OCI-LY1 (cell line): ENCODE data around the gene KRTAP3-3.

Source experiments
- H2AFZ ChIP-seq: fragments of 200-600 bp; sonication (generic), shearing (Covaris generic); 2 replicates; pipeline ENCODE4 v1.6.0; 2014; ENCODE audit warnings: antibody characterized with exemption, mild to moderate bottlenecking, low read length
- H3F3A ChIP-seq: fragments of 200-600 bp; sonication (generic), shearing (Covaris generic); 2 replicates; pipeline ENCODE4 v1.6.0; 2014; ENCODE audit warnings: mild to moderate bottlenecking, antibody characterized with exemption, low read length, moderate library complexity; ENCODE audit not compliant: insufficient read depth
- H3K27ac ChIP-seq: fragments of 200-600 bp; sonication (generic); 2 replicates; pipeline ENCODE4 v1.5.1; 2014; ENCODE audit warnings: low read length, mixed run types, mild to moderate bottlenecking, low read depth; ENCODE audit not compliant: poor library complexity, severe bottlenecking
- H3K27me3 ChIP-seq: fragments of 200-600 bp; sonication (generic); 2 replicates; pipeline ENCODE4 v1.6.0; 2014; ENCODE audit warnings: antibody characterized with exemption, mild to moderate bottlenecking, low read length, moderate library complexity; ENCODE audit not compliant: insufficient read depth
- H3K36me3 ChIP-seq: fragments of 200-600 bp; sonication (generic); 2 replicates; pipeline ENCODE4 v1.6.1; 2014; ENCODE audit warnings: mild to moderate bottlenecking, antibody characterized with exemption, low read length, moderate library complexity, mixed read lengths; ENCODE audit not compliant: insufficient read depth
- H3K4me1 ChIP-seq: fragments of 200-600 bp; sonication (generic); 2 replicates; pipeline ENCODE4 v1.5.1; 2014; ENCODE audit warnings: mild to moderate bottlenecking, low read length, moderate library complexity; ENCODE audit not compliant: insufficient read depth, severe bottlenecking
- H3K4me2 ChIP-seq: fragments of 200-600 bp; sonication (generic), shearing (Covaris generic); 2 replicates; pipeline ENCODE4 v1.6.1; 2014; ENCODE audit warnings: low read length
- H3K4me3 ChIP-seq: fragments of 200-600 bp; sonication (generic); 2 replicates; pipeline ENCODE4 v1.5.1; 2014; ENCODE audit warnings: low read length, low read depth, mild to moderate bottlenecking, mixed read lengths; ENCODE audit not compliant: poor library complexity, severe bottlenecking
- H3K79me2 ChIP-seq: fragments of 200-600 bp; shearing (Covaris generic); 2 replicates; pipeline ENCODE4 v1.6.1; 2016; ENCODE audit warnings: mixed run types, low read length, mixed read lengths; ENCODE audit not compliant: insufficient read depth
- H3K9ac ChIP-seq: fragments of 200-600 bp; sonication (generic), shearing (Covaris generic); 2 replicates; pipeline ENCODE4 v1.6.1; 2014; ENCODE audit warnings: mild to moderate bottlenecking, low read length, mixed read lengths
- H3K9me2 ChIP-seq: fragments of 200-600 bp; sonication (generic), shearing (Covaris generic); 2 replicates; pipeline ENCODE4 v1.6.1; 2014; ENCODE audit warnings: low read depth, mild to moderate bottlenecking, low read length, mixed read lengths
- H3K9me3 ChIP-seq: fragments of 200-600 bp; shearing (Covaris generic); 2 replicates; pipeline ENCODE4 v1.6.1; 2014; ENCODE audit warnings: low read length, mixed read lengths
- H4K20me1 ChIP-seq: fragments of 200-600 bp; sonication (generic), shearing (Covaris generic); 2 replicates; pipeline ENCODE4 v1.6.0; 2016; ENCODE audit warnings: mild to moderate bottlenecking, low read length; ENCODE audit not compliant: insufficient read depth
- CTCF ChIP-seq: fragments of 200-600 bp; sonication (generic), shearing (Covaris generic); IDR thresholded peaks from 2 replicates; pipeline ENCODE4 v1.5.1; 2017; ENCODE audit warnings: mild to moderate bottlenecking, antibody characterized with exemption, low read length, moderate library complexity, mixed read lengths
- EZH2 ChIP-seq: fragments of 200-600 bp; sonication (generic), shearing (Covaris generic); IDR thresholded peaks from 2 replicates; pipeline ENCODE4 v1.8.0; 2017; ENCODE audit warnings: borderline replicate concordance, mixed run types, mild to moderate bottlenecking, antibody characterized with exemption, low read length, moderate library complexity, mixed read lengths

Gene KRTAP3-3

GRCh38 chr17:41026715-41027471 lies 32.9 kb upstream of the KRTAP3-3 start, which contains the start of gene KRTAP1-5:
KRTAP1-5 (minus strand) TSS chr17:41027208; CDS start chr17:41027155, 53 bp downstream.
- Histone ChIP-seq H3K36me3 (no peaks in the 10 kb centered on the region), H3K4me3 (no peak within 1 kb of the TSS), H4K20me1 (no peaks in the 10 kb centered on the region), H3K27ac (no peak within 1 kb of the TSS), H2AFZ (no peak within 1 kb of the TSS), H3K79me2 (no peaks in the 10 kb centered on the region), H3K9me2 (no peaks in the 10 kb centered on the region), H3K9ac (no peak within 1 kb of the TSS), H3F3A (no peaks in the 10 kb centered on the region), H3K4me2 (no peak within 1 kb of the TSS), H3K4me1 (no peaks in the 10 kb centered on the region), H3K27me3 (no peaks in the 10 kb centered on the region), H3K9me3 (no peaks in the 10 kb centered on the region)
- TF ChIP-seq EZH2 (no peak), CTCF (no peak)

GRCh38 chr17:41024697-41025096 lies 30.7 kb upstream of the KRTAP3-3 start:
- H3F3A ChIP-seq, result no peaks in the 10 kb centered on the region
- no peaks in the 10 kb centered on the region for H4K20me1 ChIP-seq
- no peak overlapping the region for H3K27ac ChIP-seq
- H2AFZ ChIP-seq, result no peak overlapping the region
- no peak overlapping the region for H3K9ac ChIP-seq
- no peak overlapping the region for H3K4me2 ChIP-seq
- no peaks in the 10 kb centered on the region for H3K9me2 ChIP-seq
- no peaks in the 10 kb centered on the region for H3K9me3 ChIP-seq
- no peak for TF ChIP-seq CTCF
- TF ChIP-seq EZH2, result no peak
- no peaks in the 10 kb centered on the region for H3K36me3 ChIP-seq
- no peaks in the 10 kb centered on the region for H3K4me1 ChIP-seq
- no peaks in the 10 kb centered on the region for H3K27me3 ChIP-seq
- H3K4me3 ChIP-seq, result no peak overlapping the region
- no peaks in the 10 kb centered on the region for H3K79me2 ChIP-seq

GRCh38 chr17:41020336-41020735 lies 26.4 kb upstream of the KRTAP3-3 start:
- Histone ChIP-seq H3K9ac (no peak overlapping the region), H4K20me1 (no peaks in the 10 kb centered on the region), H3K4me2 (no peak overlapping the region), H3K27me3 (no peaks in the 10 kb centered on the region), H2AFZ (no peak overlapping the region), H3K9me2 (no peaks in the 10 kb centered on the region), H3K27ac (no peak overlapping the region), H3K9me3 (no peaks in the 10 kb centered on the region), H3K4me1 (no peaks in the 10 kb centered on the region), H3K4me3 (no peak overlapping the region), H3K79me2 (no peaks in the 10 kb centered on the region), H3K36me3 (no peaks in the 10 kb centered on the region), H3F3A (no peaks in the 10 kb centered on the region)
- TF ChIP-seq CTCF, result no peak
- no peak for TF ChIP-seq EZH2
